HEK293T (cell line): ENCODE results near the gene LTB4R.

Experiments
- ARNT ChIP-seq: fragments of 450-650 bp; IDR thresholded peaks from 2 replicates; pipeline ENCODE4 v1.6.1; 2017; ENCODE audit warnings: mild to moderate bottlenecking
- ELF4 ChIP-seq: fragments of 450-650 bp; IDR thresholded peaks from 2 replicates; pipeline ENCODE4 v1.6.1; 2017; ENCODE audit warnings: antibody characterized with exemption
- FOXA1 ChIP-seq: fragments of 450-650 bp; IDR thresholded peaks from 2 replicates; pipeline ENCODE4 v1.6.1; 2016; ENCODE audit warnings: mild to moderate bottlenecking
- LEF1 ChIP-seq: fragments of 450-650 bp; IDR thresholded peaks from 2 replicates; pipeline ENCODE4 v1.6.1; 2017; ENCODE audit warnings: mild to moderate bottlenecking, borderline replicate concordance
- SP1 ChIP-seq: fragments of 450-650 bp; IDR thresholded peaks from 2 replicates; pipeline ENCODE4 v1.6.1; 2017
- SUZ12 ChIP-seq: fragments of 450-650 bp; IDR thresholded peaks from 2 replicates; pipeline ENCODE4 v1.6.1; 2016; ENCODE audit warnings: mild to moderate bottlenecking
- ZNF384 ChIP-seq: fragments of 450-650 bp; IDR thresholded peaks from 2 replicates; pipeline ENCODE4 v1.6.1; 2016

GRCh38 chr14:24337824-24338175 is 26.5 kb downstream of the LTB4R start:
- TF ChIP-seq SP1: no peak
- no peak for TF ChIP-seq ELF4
- no peak for TF ChIP-seq ZNF384
- no peak for TF ChIP-seq LEF1
- TF ChIP-seq FOXA1: no peak
- TF ChIP-seq SUZ12: no peak
- no peak for TF ChIP-seq ARNT
